GM19351 (cell line): ENCODE results near the gene ZNF722.
"Not testable (repeated sequence)": the region's sequence is repeated elsewhere in the genome, so short reads cannot be mapped to it uniquely, and the experiment has no call there.

Experiments
- ATAC-seq: cut with Tn5 transposase; IDR thresholded peaks from one replicate; pipeline ENCODE4 v1.9.1; 2021; ENCODE audit warnings: mild to moderate bottlenecking, moderate library complexity; ENCODE audit not compliant: unreplicated experiment

Gene ZNF722

GRCh38 chr7:63998549-63998948 lies at the start of gene ZNF722:
TSS of gene ZNF722 (plus strand) at chr7:63998849. CDS start at chr7:63998962, 113 bp downstream.
- ATAC-seq: no peak

- ATAC-seq: no peak
Observed at GRCh38 chr7:63953181-63953580, 45.5 kb upstream of the ZNF722 start.

GRCh38 chr7:63968629-63969028 lies 30.0 kb upstream of the ZNF722 start:
- no peak for ATAC-seq

- ATAC-seq: not testable (repeated sequence)
Observed at GRCh38 chr7:64015496-64015895, 16.8 kb downstream of the ZNF722 start.

- ATAC-seq: no peak
Observed at GRCh38 chr7:64035388-64035787, 36.7 kb downstream of the ZNF722 start.

- ATAC-seq: no peak
Observed at GRCh38 chr7:64037095-64037494, 38.4 kb downstream of the ZNF722 start.

- no peak for ATAC-seq
Observed at GRCh38 chr7:64045301-64046040, 46.8 kb downstream of the ZNF722 start, which contains the start of gene ZNF727. TSS of gene ZNF727 (plus strand) at chr7:64045434. CDS start at chr7:64045622, 188 bp downstream.

- ATAC-seq: no peak
Observed at GRCh38 chr7:64046041-64046389, 47.4 kb downstream of the ZNF722 start.
